ENCODE data around the gene TNFRSF1B.

DNA sequence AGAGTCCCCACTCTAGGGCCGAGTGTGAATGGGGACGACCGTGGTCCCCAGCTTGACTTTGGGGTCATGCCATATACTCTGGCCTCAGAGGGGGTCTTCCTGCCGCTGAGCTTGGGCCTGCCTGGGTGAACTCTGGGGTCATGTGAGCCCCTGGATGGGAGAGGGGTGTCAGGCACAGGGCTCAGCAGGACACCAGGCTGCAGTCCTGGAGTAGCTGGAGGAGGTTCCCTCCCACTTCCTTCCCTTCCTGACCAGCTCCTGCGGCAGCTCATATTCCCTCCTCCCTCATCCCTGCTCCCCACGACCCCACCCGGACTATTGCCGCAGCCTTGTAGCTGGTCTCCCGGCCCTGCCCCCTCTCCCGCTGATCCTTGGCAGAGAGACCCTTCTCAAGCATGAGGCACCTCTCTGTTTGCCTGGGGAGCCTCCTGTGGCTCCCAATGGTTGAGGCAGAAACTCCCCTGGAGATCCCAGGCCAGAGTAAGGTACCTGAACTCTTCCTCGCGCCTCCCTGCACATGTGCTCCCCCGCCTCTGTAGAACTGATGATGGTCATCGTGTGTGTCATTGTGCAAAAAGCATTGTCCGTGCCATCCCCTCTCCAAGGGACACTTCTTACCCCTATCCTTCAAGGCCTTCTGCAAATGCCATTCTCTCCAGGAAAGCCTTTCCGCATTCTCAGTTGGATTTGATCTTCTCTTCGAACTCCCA is 1.8 kb downstream of the TNFRSF1B start:
- TF ChIP-seq, protein P1, sequence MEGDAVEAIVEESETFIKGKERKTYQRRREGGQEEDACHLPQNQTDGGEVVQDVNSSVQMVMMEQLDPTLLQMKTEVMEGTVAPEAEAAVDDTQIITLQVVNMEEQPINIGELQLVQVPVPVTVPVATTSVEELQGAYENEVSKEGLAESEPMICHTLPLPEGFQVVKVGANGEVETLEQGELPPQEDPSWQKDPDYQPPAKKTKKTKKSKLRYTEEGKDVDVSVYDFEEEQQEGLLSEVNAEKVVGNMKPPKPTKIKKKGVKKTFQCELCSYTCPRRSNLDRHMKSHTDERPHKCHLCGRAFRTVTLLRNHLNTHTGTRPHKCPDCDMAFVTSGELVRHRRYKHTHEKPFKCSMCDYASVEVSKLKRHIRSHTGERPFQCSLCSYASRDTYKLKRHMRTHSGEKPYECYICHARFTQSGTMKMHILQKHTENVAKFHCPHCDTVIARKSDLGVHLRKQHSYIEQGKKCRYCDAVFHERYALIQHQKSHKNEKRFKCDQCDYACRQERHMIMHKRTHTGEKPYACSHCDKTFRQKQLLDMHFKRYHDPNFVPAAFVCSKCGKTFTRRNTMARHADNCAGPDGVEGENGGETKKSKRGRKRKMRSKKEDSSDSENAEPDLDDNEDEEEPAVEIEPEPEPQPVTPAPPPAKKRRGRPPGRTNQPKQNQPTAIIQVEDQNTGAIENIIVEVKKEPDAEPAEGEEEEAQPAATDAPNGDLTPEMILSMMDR (IDR thresholded peaks at IDR 0.05; ENCODE audit: poor library complexity, severe bottlenecking): no peak
- TF ChIP-seq EZH2 (IDR thresholded peaks at IDR 0.05; ENCODE audit: borderline replicate concordance, insufficient read depth, low read length, poor library complexity, severe bottlenecking) (no peak), POLR2AphosphoS5 (IDR thresholded peaks at IDR 0.05) (no peak), RAD21 (conservative IDR thresholded peaks at IDR 0.05) (no peak), TAF1 (IDR thresholded peaks at IDR 0.05; ENCODE audit: low read depth) (no peak), EP300 (conservative IDR thresholded peaks at IDR 0.05; ENCODE audit: poor library complexity, severe bottlenecking) (no peak)
- TF ChIP-seq, protein P2, sequence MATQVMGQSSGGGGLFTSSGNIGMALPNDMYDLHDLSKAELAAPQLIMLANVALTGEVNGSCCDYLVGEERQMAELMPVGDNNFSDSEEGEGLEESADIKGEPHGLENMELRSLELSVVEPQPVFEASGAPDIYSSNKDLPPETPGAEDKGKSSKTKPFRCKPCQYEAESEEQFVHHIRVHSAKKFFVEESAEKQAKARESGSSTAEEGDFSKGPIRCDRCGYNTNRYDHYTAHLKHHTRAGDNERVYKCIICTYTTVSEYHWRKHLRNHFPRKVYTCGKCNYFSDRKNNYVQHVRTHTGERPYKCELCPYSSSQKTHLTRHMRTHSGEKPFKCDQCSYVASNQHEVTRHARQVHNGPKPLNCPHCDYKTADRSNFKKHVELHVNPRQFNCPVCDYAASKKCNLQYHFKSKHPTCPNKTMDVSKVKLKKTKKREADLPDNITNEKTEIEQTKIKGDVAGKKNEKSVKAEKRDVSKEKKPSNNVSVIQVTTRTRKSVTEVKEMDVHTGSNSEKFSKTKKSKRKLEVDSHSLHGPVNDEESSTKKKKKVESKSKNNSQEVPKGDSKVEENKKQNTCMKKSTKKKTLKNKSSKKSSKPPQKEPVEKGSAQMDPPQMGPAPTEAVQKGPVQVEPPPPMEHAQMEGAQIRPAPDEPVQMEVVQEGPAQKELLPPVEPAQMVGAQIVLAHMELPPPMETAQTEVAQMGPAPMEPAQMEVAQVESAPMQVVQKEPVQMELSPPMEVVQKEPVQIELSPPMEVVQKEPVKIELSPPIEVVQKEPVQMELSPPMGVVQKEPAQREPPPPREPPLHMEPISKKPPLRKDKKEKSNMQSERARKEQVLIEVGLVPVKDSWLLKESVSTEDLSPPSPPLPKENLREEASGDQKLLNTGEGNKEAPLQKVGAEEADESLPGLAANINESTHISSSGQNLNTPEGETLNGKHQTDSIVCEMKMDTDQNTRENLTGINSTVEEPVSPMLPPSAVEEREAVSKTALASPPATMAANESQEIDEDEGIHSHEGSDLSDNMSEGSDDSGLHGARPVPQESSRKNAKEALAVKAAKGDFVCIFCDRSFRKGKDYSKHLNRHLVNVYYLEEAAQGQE (IDR thresholded peaks at IDR 0.05; ENCODE audit: borderline replicate concordance): no peak

All from neural cell (in vitro differentiated cells).